DMS 273 (cell line): Measurements from ENCODE around the gene GPC6.

Experiments used
- DNase-seq: peaks from one replicate; lab custom pipeline; 2025; ENCODE audit not compliant: unreplicated experiment; lab: John Stamatoyannopoulos, UW

Gene GPC6

GRCh38 chr13:94079876-94080275, 853.3 kb downstream of the GPC6 start:
- no peak for DNase-seq

- DNase-seq, result no peak
These were observed 853.9 kb downstream of the GPC6 start for GRCh38 chr13:94080527-94080926.

GRCh38 chr13:94087100-94087499, 860.5 kb downstream of the GPC6 start:
- DNase-seq, result no peak

- DNase-seq, result no peak
These were observed 862.1 kb downstream of the GPC6 start for GRCh38 chr13:94088742-94089141.

GRCh38 chr13:94090773-94091480, 864.3 kb downstream of the GPC6 start:
- DNase-seq, result no peak

GRCh38 chr13:94093652-94094315, 867.2 kb downstream of the GPC6 start:
- DNase-seq, result no peak

- no peak for DNase-seq
These were observed 883.2 kb downstream of the GPC6 start for GRCh38 chr13:94109715-94110374.

GRCh38 chr13:94112227-94112626, 885.6 kb downstream of the GPC6 start:
- peak; percentile 75 for DNase-seq

- DNase-seq, result no peak
These were observed 886.1 kb downstream of the GPC6 start for GRCh38 chr13:94112731-94113130.

- DNase-seq, result no peak
These were observed 886.6 kb downstream of the GPC6 start for GRCh38 chr13:94113245-94113644.

GRCh38 chr13:94114166-94114565, 887.6 kb downstream of the GPC6 start:
- DNase-seq, result no peak

GRCh38 chr13:94115054-94115453, 888.4 kb downstream of the GPC6 start:
- peak; percentile 0 for DNase-seq

- no peak for DNase-seq
These were observed 892.8 kb downstream of the GPC6 start for GRCh38 chr13:94119360-94119936.

- no peak for DNase-seq
These were observed 894.3 kb downstream of the GPC6 start for GRCh38 chr13:94120878-94121277.

GRCh38 chr13:94121686-94122085, 895.1 kb downstream of the GPC6 start:
- DNase-seq, result no peak

GRCh38 chr13:94122300-94122915, 895.8 kb downstream of the GPC6 start:
- no peak for DNase-seq

- no peak for DNase-seq
These were observed 897.0 kb downstream of the GPC6 start for GRCh38 chr13:94123557-94123956.

GRCh38 chr13:94128430-94128829, 901.8 kb downstream of the GPC6 start:
- no peak for DNase-seq

GRCh38 chr13:94129490-94129894, 902.9 kb downstream of the GPC6 start:
- no peak for DNase-seq

- no peak for DNase-seq
These were observed 912.2 kb downstream of the GPC6 start for GRCh38 chr13:94138831-94139230.

GRCh38 chr13:94139393-94139995, 912.9 kb downstream of the GPC6 start:
- no peak for DNase-seq
